Gastrocnemius medialis (tissue), 4 donors: ENCODE results near the gene GAREM1.

Source experiments
- CTCF ChIP-seq, 5 experiments: fragments of 450-650 bp in 3 of 5; fragments of 200-600 bp in 2 of 5; sonication (generic) in 2 of 5; IDR thresholded peaks in 4 of 5; conservative IDR thresholded peaks in 1 of 5; 1 replicate in 4 of 5; 2 replicates in 1 of 5; pipeline ENCODE4 v1.5.1; 2016 to 2019; ENCODE audit warnings: antibody characterized with exemption in 5 of 5, mild to moderate bottlenecking in 3 of 5, moderate library complexity in 3 of 5
- POLR2A ChIP-seq, 2 donors: fragments of 450-650 bp; IDR thresholded peaks; one replicate each; pipeline ENCODE4 v1.6.1; 2017; ENCODE audit warnings: antibody characterized with exemption in 2 of 2, mild to moderate bottlenecking in 2 of 2, moderate library complexity in 2 of 2

- TF ChIP-seq CTCF (IDR thresholded peaks at IDR 0.05 in 4 of 5, conservative IDR thresholded peaks at IDR 0.05 in 1 of 5) (no peak), POLR2A (IDR thresholded peaks at IDR 0.05) (no peak)
Measured at GRCh38 chr18:32343634-32344033, 127.0 kb downstream of the GAREM1 start.
